HepG2 (cell line): ENCODE data around the gene FANCE. TPM values are rescaled to one million over a fixed set of nuclear protein-coding genes. Genes with fewer than 3 reads are reported as not detected.

Experiments used
- ATRX ChIP-seq: sonication (generic); formaldehyde crosslinking; IDR thresholded peaks from 2 replicates; pipeline ENCODE4 v1.4.0; 2020; ENCODE audit warnings: missing genetic modification reagents, borderline replicate concordance
- BHLHE40 ChIP-seq: IDR thresholded peaks from 2 replicates; pipeline ENCODE4 v1.6.1; 2011; ENCODE audit warnings: low read length, improper control_type of control experiment
- DR1 ChIP-seq: sonication (generic); formaldehyde crosslinking; IDR thresholded peaks from 2 replicates; pipeline ENCODE4 v1.8.0; 2021; ENCODE audit warnings: mild to moderate bottlenecking, missing genetic modification reagents, inconsistent platforms
- KMT2B ChIP-seq: IDR thresholded peaks from 2 replicates; pipeline ENCODE4 v1.6.1; 2016; ENCODE audit warnings: missing genetic modification reagents, missing compliant biosample characterization
- NFE2 ChIP-seq: sonication (generic); formaldehyde crosslinking; IDR thresholded peaks from 2 replicates; pipeline ENCODE4 v1.4.0; 2020; ENCODE audit warnings: missing genetic modification reagents
- PBX3 ChIP-seq: sonication (generic); formaldehyde crosslinking; IDR thresholded peaks from 2 replicates; pipeline ENCODE4 v1.8.1; 2023; ENCODE audit warnings: missing genetic modification reagents, inconsistent platforms, borderline replicate concordance
- POLR2G ChIP-seq: fragments of 200-400 bp; formaldehyde crosslinking; IDR thresholded peaks from 2 replicates; pipeline ENCODE4 v1.6.1; 2018; ENCODE audit warnings: mild to moderate bottlenecking, low read depth, low read length, moderate library complexity
- SETDB1 ChIP-seq: sonication (generic); formaldehyde crosslinking; IDR thresholded peaks from 2 replicates; pipeline ENCODE4 v1.5.1; 2020; ENCODE audit warnings: missing genetic modification reagents, mild to moderate bottlenecking, borderline replicate concordance
- ZBTB38 ChIP-seq: sonication (generic); formaldehyde crosslinking; IDR thresholded peaks from 2 replicates; pipeline ENCODE4 v1.5.1; 2020; ENCODE audit warnings: mild to moderate bottlenecking, missing genetic modification reagents
- ZFP90 ChIP-seq: sonication (generic); formaldehyde crosslinking; IDR thresholded peaks from 2 replicates; pipeline ENCODE4 v1.8.0; 2022; ENCODE audit warnings: missing genetic modification reagents, mild to moderate bottlenecking, inconsistent platforms, borderline replicate concordance
- ZNF414 ChIP-seq: sonication (generic); formaldehyde crosslinking; IDR thresholded peaks from 2 replicates; pipeline ENCODE4 v1.5.0; 2020; ENCODE audit warnings: missing genetic modification reagents
- ZNF605 ChIP-seq: sonication (generic); formaldehyde crosslinking; IDR thresholded peaks from 2 replicates; pipeline ENCODE4 v1.8.0; 2022; ENCODE audit warnings: mild to moderate bottlenecking, missing genetic modification reagents
- polyA plus RNA-seq, 8 experiments: library from polyadenylated mRNA; depleted of rRNA in 3 of 8; stranded (reverse) in 7 of 8; unstranded in 1 of 8; fragments of >200 nt; fragmentation: Illumina TruSeq in 4 of 8; extraction: Trizol in 4 of 8; gene quantifications; 2 replicates each; pipeline versions ENCODE4 v1.2.1 to v1.2.3, GENCODE V29; 2011 to 2016; ENCODE audit warnings: low read depth in 4 of 8, missing spikeins in 1 of 8, mixed read lengths in 1 of 8; ENCODE audit not compliant: insufficient read depth in 1 of 8
- total RNA-seq, 5 experiments: library from RNA; depleted of rRNA; stranded (reverse); fragments of >200 nt; fragmentation: Illumina TruSeq; extraction: Trizol; gene quantifications; 2 replicates each; pipeline ENCODE4 v1.2.3, GENCODE V29; 2016; ENCODE audit warnings: low read depth in 1 of 5
- TF ChIP-seq, protein P1 (sequence below), 2 experiments: IDR thresholded peaks; 2 replicates each; pipeline ENCODE4 v1.6.1; 2011 to 2012; ENCODE audit warnings: low read length in 2 of 2, borderline replicate concordance in 1 of 2, low read depth in 1 of 2, mild to moderate bottlenecking in 1 of 2, moderate library complexity in 1 of 2
- TF ChIP-seq, protein P2 (sequence below): sonication (generic); formaldehyde crosslinking; IDR thresholded peaks from 2 replicates; pipeline ENCODE4 v1.4.0; 2020; ENCODE audit warnings: missing genetic modification reagents

FANCE gene
- total and polyA plus RNA-seq, 2 of the 13 experiments (the other 11 are each of a cell fraction or from before 2014, with no cell fraction given), result 7.1 to 11.2 TPM

DNA sequence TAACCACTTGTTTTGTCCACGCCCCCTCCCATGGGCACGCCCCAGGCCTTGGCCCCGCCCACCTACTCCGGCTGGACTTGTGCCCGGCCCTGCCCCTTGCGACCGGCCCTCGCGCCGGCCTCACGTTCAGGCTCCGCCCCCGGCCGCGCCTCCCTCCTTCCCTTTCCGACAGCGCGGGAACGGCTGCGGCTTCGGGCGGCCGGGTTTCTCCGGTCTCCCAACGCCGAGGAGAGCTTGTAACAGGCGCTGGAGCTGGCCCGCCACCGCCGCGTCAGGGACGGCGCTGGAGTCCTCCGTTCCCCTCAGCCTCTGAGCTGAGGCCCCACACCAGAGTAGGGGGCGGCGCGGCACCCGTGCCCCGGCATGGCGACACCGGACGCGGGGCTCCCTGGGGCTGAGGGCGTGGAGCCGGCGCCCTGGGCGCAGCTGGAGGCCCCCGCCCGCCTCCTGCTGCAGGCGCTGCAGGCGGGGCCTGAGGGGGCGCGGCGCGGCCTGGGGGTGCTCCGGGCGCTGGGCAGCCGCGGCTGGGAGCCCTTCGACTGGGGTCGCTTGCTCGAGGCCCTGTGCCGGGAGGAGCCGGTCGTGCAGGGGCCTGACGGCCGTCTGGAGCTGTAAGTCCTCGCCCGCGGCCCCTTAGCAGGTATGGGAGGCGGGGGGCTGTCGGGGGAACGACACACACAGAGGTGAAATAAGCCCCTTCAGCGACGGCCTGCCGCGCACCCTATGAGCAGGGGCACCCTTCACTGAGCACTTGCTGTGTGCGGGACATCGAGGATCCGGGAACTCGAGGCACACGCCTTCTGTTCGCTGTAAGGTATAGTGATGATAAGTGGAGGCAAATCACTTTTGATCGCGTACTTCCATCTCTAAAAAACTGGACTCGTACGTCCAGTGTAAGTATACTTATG is at the start of gene FANCE (continued):
- TF ChIP-seq ATRX (CRISPR knock-in tag) (no peak), ZFP90 (CRISPR knock-in tag) (peak; percentile 59; the same call in 1 of the 2 replicates), ZNF414 (CRISPR knock-in tag) (no peak), BHLHE40 (peak; percentile 64; the same call in 1 of the 2 replicates), DR1 (CRISPR knock-in tag) (peak; percentile 71; the same call in 1 of the 2 replicates), ZNF605 (CRISPR knock-in tag) (no peak), KMT2B (CRISPR knock-in tag) (peak; percentile 77; the same call in 1 of the 2 replicates), ZBTB38 (peak; percentile 14; the same call in 1 of the 2 replicates), SETDB1 (CRISPR knock-in tag) (no peak), NFE2 (CRISPR knock-in tag) (no peak), PBX3 (CRISPR knock-in tag) (no peak), POLR2G (peak; percentile 77)
- TF ChIP-seq, protein P1, sequence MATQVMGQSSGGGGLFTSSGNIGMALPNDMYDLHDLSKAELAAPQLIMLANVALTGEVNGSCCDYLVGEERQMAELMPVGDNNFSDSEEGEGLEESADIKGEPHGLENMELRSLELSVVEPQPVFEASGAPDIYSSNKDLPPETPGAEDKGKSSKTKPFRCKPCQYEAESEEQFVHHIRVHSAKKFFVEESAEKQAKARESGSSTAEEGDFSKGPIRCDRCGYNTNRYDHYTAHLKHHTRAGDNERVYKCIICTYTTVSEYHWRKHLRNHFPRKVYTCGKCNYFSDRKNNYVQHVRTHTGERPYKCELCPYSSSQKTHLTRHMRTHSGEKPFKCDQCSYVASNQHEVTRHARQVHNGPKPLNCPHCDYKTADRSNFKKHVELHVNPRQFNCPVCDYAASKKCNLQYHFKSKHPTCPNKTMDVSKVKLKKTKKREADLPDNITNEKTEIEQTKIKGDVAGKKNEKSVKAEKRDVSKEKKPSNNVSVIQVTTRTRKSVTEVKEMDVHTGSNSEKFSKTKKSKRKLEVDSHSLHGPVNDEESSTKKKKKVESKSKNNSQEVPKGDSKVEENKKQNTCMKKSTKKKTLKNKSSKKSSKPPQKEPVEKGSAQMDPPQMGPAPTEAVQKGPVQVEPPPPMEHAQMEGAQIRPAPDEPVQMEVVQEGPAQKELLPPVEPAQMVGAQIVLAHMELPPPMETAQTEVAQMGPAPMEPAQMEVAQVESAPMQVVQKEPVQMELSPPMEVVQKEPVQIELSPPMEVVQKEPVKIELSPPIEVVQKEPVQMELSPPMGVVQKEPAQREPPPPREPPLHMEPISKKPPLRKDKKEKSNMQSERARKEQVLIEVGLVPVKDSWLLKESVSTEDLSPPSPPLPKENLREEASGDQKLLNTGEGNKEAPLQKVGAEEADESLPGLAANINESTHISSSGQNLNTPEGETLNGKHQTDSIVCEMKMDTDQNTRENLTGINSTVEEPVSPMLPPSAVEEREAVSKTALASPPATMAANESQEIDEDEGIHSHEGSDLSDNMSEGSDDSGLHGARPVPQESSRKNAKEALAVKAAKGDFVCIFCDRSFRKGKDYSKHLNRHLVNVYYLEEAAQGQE (IDR thresholded peaks at IDR 0.05; ENCODE audit: borderline replicate concordance in 1 of 2, low read depth in 1 of 2, low read length in 2 of 2), result no peak
- TF ChIP-seq, protein P2, sequence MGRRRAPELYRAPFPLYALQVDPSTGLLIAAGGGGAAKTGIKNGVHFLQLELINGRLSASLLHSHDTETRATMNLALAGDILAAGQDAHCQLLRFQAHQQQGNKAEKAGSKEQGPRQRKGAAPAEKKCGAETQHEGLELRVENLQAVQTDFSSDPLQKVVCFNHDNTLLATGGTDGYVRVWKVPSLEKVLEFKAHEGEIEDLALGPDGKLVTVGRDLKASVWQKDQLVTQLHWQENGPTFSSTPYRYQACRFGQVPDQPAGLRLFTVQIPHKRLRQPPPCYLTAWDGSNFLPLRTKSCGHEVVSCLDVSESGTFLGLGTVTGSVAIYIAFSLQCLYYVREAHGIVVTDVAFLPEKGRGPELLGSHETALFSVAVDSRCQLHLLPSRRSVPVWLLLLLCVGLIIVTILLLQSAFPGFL (CRISPR knock-in tag), result no peak
